ENCODE measurements around the gene STAB1. TPM values are rescaled to one million over a fixed set of nuclear protein-coding genes. Genes with fewer than 3 reads are reported as not detected.

Gene STAB1
- total and polyA plus RNA-seq, 2 of the 8 experiments (the other 6 are each of a cell fraction or from before 2014, with no cell fraction given) = 1.0 to 1.9 TPM

GRCh38 chr3:52529376-52530333, 34.5 kb downstream of the STAB1 start (continued):
- TF ChIP-seq NANOG (IDR thresholded peaks at IDR 0.05; ENCODE audit: insufficient read depth, low read depth, low read length, poor library complexity, severe bottlenecking) (no peak), HDAC6 (IDR thresholded peaks at IDR 0.05; ENCODE audit: low read depth, low read length) (no peak), USF2 (IDR thresholded peaks at IDR 0.05; ENCODE audit: low read length) (no peak), ATF3 (IDR thresholded peaks at IDR 0.05; ENCODE audit: insufficient read depth, low read depth, low read length) (no peak), ASH2L (IDR thresholded peaks at IDR 0.05; ENCODE audit: low read length) (no peak), YY1 (IDR thresholded peaks at IDR 0.05; ENCODE audit: low read depth, low read length) (no peak), POLR2AphosphoS5 (IDR thresholded peaks at IDR 0.05; ENCODE audit: low read depth, low read length) (no peak)
